ENCODE data around the gene IL1RAPL2.

DNA sequence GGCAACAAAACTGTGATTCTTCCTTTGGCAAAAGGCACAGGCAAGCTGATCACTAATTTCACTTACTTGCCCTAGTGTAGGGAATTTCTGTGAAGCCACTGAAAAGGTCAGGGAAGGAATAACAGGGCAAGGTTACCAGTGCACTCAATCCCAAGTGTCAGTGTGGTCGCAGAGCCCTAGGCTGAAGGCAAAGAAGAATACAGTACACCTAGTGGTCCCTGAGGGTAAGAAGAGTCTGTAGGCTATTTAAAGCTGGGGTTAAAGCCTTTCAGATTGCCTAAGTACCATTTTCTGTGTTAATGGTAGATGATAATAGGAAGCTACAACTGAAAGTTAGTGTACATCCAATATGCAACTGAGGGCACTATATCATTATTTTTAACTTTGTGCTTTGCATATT is 1082.7 kb downstream of the IL1RAPL2 start:
- no peak for TF ChIP-seq POLR2A (IDR thresholded peaks at IDR 0.05; ENCODE audit: low read depth)
- TF ChIP-seq, protein P1, sequence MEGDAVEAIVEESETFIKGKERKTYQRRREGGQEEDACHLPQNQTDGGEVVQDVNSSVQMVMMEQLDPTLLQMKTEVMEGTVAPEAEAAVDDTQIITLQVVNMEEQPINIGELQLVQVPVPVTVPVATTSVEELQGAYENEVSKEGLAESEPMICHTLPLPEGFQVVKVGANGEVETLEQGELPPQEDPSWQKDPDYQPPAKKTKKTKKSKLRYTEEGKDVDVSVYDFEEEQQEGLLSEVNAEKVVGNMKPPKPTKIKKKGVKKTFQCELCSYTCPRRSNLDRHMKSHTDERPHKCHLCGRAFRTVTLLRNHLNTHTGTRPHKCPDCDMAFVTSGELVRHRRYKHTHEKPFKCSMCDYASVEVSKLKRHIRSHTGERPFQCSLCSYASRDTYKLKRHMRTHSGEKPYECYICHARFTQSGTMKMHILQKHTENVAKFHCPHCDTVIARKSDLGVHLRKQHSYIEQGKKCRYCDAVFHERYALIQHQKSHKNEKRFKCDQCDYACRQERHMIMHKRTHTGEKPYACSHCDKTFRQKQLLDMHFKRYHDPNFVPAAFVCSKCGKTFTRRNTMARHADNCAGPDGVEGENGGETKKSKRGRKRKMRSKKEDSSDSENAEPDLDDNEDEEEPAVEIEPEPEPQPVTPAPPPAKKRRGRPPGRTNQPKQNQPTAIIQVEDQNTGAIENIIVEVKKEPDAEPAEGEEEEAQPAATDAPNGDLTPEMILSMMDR (IDR thresholded peaks at IDR 0.05): no peak

All from esophagus muscularis mucosa (tissue), 3 donors.